SK-N-SH treated with all-trans-retinoic acid at 6 μM for 48 hours (cell line): ENCODE measurements around the gene NECTIN3.

Source experiments
- SNAI2 ChIP-seq: fragments of 250-450 bp; sonication (Bioruptor Pico); IDR thresholded peaks from 2 replicates; pipeline ENCODE4 v1.5.0; 2020; ENCODE audit warnings: mild to moderate bottlenecking, moderate library complexity
- ZFP3 ChIP-seq: fragments of 250-450 bp; sonication (Bioruptor Pico); IDR thresholded peaks from 2 replicates; pipeline ENCODE4 v1.5.0; 2020; ENCODE audit warnings: mild to moderate bottlenecking, moderate library complexity
- ZFP30 ChIP-seq: fragments of 450-650 bp; formaldehyde crosslinking; IDR thresholded peaks from 2 replicates; pipeline ENCODE4 v1.5.0; 2022; ENCODE audit warnings: mild to moderate bottlenecking, moderate library complexity

GRCh38 chr3:111173906-111174305 lies 102.3 kb downstream of the NECTIN3 start:
- TF ChIP-seq ZFP30 (CRISPR knock-in tag) (no peak), ZFP3 (CRISPR knock-in tag) (no peak), SNAI2 (CRISPR knock-in tag) (no peak)
